HG03196 (cell line): ENCODE data around the gene TWSG1.
"Not testable (repeated sequence)": the region's sequence is repeated elsewhere in the genome, so short reads cannot be mapped to it uniquely, and the experiment has no call there.

Experiments
- ATAC-seq: cut with Tn5 transposase; IDR thresholded peaks from one replicate; pipeline ENCODE4 v1.9.1; 2021; ENCODE audit not compliant: unreplicated experiment

The TWSG1 gene

DNA sequence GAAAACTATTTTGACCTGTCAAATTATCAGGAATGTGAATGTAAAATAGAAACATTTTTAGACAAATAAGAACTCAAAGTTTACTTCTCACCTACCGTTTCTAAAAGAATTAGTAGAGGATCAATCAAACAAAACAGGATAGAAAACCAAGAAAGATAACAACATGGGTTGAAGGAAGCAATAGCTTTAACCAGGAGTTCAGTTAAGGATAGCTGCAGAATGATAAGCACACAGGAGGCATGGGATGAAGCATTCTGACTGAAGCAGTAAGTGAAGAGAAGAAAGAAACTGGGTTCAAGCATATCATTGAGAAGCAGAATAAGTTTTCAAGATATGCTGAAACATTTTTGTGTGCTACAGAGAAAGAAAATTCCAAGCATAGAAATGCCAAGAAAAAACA lies 52.3 kb downstream of the TWSG1 start:
- no peak for ATAC-seq

DNA sequence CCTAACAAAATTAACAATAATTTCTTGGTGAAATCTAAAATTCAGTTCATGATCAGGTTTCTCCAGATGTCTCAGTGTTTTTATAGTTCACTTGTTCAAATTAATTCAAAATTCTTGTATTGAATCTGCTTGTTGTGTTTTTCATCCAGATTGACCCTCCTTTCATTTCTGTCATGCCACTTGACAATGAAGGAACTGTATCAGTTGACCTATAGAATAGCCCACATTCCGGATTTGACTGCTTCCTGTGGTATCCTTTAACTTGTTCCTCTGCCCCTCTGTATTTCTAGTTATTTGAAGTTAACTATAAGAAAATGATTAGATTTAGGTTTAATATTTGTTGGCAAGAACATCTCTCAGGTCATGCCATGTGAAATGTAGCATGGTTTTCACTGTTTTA lies 53.3 kb downstream of the TWSG1 start:
- no peak for ATAC-seq

DNA sequence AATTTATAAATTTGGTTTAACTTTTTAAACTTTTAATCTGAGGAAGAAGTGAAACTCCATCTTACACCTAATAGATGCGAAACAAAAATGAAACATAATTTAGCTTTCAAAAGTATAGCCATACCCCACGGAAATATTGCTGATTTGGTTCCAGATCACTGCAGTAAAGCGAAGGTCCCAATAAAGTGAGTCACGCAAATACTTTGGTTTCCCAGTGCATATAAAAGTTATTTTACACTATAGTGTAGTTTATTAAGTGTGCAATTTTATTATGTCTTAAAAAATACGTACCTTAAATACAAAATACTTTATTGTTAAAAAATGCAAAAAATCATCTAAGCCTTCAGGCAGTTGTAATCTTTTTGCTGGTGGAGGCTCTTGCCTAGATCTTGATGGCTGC lies 55.1 kb downstream of the TWSG1 start:
- ATAC-seq = no peak

DNA sequence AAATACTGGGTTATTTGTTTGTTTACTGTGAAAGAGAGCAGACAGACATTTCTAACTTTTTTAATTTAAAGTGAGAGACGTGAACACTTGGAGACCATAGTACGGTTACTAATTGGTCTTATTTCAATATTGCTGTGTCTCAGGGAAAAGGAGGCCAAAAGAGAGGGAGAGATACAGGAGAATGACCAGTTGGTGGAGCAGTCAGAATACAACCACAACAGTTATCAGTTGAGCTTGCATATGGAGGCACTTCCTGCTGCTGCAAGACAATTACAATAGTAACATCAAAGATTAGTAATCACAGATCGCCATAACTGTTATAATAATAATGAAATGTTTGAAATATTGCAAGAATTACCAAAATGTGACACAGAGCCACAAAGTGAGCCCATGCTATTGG lies 58.2 kb downstream of the TWSG1 start:
- ATAC-seq = no peak

DNA sequence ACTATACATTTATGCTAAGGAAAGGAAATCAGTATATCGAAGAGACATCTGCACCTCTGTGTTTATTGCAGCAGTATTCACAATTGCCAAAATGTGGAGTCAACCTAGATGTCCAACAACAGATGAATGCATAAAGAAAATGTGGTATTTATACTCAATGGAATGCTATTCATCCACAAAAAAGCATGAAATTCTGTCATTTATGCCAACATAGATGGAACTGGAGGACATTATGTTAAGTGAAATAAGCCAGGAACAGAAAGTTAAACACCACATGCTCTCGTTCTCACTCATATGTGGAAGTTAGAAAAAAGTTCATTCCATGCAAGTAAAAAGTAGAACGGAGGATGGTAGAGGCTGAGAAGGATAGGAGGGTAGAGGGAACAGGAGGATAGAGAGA lies 59.5 kb downstream of the TWSG1 start:
- ATAC-seq = no peak

DNA sequence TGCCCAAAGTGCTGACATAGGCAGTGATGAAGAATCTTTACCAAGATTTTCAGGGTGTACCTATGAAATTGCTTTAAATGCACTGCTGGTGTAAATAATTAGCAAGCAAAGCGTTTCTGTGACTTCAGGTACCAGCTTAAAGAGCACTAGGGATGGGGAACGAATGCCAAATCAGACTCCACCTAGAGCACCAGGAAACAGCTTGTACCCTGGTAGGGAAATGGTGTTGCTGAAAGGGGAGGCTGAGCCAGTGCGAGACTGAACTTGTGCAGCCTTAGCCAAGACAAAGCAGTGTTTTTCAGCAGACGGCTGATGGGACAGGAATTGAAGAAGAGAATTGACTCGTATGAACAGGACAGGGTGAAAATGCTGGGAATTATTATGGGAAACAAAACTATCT lies 65.6 kb downstream of the TWSG1 start:
- no peak for ATAC-seq

DNA sequence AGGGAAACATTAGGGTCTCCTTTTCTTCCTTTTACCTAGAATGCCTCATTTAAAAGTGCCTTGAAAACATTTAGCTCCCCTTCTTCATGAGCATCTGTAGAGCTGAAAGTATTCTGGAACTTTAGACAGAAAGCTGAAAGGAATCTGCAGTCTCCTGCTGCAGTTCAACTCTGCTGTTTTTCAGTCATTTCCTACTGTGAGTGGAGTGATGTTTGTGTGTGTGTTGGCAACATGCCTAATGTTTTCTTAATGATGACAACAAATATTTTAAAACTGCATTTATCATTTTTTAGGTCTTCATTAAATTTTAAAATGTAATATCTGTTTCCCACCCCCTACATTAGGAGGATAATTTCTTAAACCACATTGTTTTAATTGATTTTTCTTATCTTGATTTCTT lies 66.6 kb downstream of the TWSG1 start:
- ATAC-seq = no peak

DNA sequence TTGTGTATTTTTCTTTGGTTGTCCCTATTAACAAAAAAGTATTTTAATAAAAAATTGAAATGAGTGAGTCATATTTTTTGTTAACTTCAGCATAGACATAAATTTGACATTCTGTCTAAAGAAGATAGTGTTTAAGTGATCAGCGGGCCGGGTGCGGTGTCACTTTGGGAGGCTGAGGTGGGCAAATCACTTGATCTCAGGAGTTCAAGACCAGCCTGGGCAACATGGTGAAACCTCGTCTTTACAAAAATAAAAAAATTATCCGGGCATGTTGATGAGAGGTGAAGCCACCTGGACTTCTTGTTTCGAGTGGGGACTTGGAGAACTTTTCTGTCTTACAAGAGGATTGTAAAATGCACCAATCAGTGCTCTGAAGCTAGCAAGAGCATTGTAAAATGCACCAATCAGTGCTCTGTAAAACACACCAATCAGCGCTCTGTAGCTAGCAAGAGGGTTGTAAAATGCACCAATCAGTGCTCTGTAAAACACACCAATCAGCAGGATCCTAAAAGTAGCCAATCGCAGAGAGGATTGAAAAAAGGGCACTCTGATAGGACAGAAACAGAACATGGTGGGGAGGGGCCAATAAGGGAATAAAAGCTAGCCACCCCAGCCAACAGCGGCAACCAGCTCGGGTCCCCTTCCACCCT lies 67.9 kb downstream of the TWSG1 start:
- not testable (repeated sequence) for ATAC-seq

DNA sequence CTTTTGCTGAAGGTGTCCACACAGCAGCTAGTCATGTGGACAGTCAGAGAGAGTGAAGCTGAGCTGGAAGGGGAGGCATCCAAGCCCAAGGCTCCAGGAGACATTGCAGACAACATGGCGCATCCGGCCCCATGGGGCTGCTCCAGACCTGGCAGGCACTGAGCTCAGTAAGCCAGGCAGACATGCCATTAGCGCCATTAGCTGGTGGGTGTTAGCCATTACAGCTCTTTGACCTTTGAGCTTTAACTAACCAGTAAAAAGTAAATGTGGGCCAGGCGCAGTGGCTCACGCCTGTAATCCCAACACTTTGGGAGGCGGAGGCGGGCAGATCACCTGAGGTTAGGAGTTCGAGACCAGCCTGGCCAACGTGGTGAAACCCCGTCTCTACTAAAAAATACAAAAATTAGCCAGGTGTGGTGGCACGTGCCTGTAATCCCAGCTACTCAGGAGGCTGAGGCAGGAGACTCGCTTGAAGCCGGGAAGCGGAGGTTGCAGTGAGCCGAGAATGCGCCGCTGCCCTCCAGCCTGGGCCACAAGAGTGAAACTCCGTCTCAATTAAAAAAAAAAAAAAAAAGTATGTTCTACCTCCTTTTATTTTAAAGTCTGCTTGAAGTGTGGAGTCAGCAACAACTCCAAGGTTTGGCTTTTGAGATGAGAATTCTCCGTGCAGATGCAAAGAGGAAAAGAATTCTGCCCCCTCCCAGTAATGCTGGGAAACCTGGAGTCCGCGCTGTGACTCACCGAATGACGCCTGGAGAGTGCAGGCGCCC lies 69.4 kb downstream of the TWSG1 start:
- no peak for ATAC-seq

DNA sequence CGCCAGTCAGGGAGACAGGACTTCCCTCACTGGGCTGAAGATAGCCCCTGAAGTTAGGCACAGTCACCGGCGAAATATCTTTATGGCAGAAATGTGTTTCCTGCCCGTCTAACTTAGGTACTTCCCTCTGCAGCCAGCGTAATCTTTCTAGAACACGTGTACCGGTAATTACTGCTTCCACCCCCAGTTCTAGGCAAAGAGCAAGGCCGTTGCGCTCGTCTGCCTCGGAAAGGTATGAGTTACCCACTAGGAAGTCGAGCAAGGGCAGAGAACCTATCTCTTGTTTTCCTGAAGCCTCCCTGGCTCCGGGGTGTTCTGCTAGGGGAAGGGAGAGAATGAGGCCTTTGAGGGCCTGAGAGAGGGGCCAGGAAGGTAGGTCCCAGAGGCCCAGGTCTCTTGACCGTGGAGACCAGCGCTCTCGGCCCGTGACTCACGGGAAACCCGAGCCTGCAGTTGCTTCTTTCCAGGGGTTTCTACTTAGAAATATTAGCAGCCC lies 70.0 kb downstream of the TWSG1 start:
- no peak for ATAC-seq

DNA sequence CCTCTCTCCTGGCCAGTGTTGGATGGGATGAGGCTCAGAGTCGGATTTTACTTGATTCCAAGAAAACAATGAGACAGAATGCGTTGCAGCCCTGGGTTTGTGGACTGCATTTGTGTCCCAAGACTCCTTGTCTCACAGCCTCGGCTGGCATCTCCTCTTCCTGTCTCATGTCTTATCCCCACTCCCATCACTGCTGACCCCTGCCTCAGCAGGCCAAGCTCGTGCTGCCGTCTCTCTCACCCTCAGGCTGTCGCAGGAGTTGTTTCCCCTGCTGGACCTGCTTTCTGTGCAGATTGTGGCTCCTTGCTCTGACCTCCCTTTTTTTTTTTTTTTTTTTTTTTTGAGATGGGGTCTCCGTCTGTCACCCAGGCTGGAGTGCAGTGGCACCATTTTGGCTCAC lies 70.6 kb downstream of the TWSG1 start:
- ATAC-seq = no peak

DNA sequence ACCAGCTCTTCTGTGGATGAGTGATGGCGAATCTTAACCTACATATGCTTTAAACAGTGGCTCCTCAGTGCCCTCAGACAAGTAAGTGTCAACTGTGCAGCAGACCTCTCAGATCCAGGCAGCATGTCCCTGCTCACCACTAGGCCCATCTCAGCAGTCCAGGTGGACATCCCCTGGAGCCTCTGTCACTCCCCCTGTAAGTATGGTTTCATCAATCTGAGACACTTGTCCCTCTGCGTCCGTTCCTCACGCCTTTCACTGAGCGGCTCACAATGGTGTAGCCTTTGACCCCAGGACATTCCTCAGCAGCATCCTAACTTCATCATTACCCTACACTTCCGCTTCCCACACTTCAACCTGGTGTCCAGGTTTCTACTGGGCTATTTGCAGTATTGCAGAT lies 71.4 kb downstream of the TWSG1 start:
- ATAC-seq = no peak

DNA sequence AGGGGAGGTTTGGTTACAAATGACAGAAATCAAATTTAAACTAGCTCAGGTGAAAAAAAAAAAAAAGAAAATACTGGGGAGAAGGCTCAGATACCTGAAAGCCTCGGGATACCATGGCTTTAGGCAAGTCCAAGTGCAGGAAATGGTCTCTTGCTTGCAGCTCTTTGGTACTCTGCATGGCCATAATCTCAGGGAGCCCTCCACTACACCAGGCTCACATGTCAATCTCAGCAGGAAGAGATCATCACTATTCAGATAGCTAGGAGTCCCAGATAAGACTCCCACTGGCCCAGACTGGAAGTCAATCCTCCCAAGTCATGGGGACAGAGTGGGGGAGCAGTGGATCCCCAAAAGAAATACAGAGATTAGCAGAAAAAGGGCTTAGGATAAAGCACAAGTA lies 75.9 kb downstream of the TWSG1 start:
- ATAC-seq = no peak

DNA sequence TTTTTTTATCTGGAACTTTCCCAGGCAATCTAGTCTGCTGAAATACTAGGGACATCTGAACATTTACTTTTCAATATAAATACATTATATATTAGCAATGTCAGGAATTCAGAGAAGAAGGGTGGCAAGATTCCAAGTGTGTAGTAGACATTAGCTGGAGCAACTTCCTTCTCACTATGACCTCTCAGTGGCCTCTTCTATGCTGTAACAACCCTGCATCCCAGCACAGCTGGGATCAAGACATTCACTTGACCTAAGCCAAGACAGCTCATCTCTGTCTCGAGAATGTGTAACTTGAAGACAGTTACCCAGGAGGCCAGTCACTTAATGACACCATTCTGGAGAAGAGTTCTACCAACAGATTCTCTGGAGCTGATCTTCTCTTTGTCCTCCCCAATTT lies 79.0 kb downstream of the TWSG1 start:
- ATAC-seq = no peak

DNA sequence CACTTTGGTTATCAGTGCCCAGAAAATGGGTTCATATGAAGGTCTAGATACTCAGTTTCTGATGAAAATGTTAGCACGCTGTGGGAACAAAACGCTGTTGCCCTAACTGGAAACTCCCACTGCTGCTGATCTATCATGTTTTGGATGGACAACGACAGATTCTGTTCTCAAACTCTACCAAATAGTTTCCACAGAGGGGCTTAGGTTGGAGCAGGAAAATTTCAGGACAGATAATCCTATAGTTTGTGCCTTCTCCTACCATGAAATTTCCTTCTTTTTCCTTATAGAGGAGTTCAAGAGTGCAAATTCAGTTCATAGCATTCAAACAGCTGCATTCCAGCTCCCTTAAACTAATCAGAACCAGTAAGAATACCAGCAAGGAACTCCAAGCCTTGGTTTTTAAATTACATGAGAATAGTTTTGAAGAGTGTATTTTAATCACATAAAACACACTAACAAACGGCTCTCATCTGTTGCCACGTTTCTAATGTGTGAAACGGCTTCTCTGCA lies 82.0 kb downstream of the TWSG1 start:
- ATAC-seq = no peak

DNA sequence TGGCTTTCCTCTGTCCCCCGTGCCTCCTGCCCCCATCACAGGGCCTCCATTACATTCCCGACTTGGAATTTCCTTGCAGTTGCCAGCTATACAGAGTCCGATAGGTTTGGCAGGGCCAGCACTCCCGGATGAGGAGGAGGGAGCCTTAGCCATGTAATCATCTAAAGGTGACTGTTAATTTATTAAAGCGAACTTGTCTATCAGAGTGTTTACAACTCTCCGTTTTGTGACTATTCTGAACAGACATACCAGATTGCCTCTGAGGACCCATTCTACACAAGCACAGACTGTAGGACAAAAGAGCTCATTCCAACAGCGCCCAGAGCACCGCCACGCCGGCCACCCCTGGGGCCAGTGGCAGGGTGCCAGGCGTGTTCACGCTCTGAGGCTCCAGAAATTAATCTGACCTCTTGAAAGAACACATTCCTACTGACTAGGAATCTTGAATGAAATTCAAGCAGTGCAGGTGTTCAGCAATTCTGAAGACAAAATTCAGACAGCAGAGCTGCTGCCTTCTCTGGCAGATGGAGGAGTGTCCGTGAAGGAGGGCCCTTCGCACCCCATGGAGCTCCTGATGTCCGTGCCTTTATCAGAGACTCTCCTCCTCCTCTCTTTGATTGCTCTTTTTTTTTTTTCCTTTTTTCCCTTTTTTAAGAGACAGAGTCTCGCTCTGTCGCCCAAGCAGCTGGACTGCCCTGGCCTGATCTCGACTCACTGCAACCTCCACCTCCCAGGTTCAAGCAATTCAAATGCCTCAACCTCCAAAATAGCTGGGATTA lies 82.7 kb downstream of the TWSG1 start:
- no peak for ATAC-seq

DNA sequence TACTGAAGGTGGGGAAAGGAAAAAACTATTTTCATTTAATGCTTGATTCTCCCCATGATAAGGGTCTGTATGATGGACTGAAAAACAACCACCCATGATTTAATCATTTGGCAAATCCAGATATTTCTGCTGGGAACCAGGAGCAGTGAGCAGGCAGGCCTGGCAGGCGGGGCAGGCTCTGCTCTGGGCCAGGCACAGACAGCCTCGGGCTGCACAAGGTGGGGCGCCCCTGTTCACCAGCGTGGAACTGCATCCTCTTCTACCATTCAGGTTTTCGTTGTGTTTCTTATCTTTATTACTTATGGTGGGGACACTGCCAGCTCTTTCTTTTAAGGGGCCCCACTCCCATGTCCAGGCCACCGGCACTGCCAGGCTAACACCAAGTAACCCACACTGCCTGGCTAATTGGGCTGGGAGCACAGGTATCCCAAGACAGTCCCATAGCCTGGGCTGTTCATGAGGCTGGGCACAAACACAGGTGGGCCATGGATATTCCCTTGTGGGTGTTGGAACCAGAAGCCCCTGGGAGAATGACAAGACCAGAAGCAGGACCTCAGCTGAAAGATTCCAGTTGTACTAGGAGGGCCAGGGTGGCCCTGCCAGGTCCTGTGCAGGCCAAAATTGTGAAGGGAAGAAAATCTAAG lies 83.6 kb downstream of the TWSG1 start:
- ATAC-seq = no peak

DNA sequence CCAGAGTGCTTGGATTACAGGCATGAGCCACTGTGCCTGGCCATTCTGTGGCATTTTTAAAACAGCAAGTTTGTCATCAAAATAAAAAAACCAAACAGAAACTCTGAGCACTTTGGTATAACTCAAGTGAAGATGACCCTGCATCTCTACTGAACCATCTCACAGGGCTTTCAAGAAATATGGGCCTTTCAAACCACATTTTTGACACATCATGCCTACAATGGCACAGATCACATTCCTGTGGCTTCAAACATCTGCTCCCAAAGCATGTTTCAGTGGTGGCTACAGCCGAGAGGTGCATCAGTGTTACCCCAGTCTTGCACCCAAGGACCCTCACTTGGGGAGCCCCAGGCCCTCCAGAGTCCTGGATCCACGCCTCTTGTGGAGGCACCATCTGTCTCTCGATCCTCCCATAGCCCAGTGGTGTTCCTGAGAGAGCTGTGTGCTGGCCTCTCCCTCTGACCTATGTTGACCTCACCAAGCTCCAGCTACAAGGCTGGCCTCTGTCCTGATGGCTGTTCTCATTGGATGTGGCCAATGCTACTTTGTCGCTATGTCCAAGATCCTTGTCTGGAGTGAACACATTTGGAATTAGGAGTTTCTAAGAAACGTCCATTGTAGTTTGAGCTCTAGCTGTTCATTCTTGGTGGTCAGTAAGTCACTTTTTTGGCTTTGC lies 85.5 kb downstream of the TWSG1 start:
- no peak for ATAC-seq

DNA sequence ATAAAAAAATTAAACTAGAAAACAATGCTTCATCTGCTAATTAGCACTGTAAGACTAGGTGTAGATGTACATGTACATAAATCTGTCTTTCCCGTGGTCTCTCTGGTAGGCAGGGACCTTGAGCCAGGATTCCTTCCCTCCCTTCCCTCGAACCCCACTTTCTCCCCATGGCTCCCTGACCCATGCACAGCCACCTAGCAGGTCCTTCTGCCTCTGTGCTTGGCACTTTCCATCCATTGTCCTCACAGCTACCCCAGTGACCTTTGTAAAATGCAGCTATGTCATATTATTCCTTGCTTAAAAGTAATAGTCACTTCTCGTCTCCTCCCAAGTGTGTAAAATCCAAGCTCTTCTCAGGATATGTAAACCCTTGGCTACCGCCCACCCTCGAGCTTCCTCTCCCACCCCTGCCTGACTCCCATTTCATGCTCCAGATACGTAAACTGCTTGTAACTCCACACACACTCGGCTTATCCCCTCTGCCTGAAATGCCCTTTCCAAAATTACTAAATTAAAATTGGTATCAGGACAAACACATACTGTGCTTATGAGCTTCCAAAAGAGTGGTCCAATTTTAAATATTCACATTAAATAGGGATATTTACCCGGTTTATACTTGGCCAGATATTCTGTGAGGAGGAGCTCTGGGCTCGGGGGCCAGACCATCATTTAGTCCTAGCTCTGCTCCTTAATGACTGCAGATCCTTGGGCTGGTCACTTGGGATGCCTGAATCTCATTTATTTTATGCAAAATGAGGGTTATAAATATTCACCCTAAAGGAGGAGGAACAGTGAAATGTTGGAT lies 86.7 kb downstream of the TWSG1 start:
- no peak for ATAC-seq

DNA sequence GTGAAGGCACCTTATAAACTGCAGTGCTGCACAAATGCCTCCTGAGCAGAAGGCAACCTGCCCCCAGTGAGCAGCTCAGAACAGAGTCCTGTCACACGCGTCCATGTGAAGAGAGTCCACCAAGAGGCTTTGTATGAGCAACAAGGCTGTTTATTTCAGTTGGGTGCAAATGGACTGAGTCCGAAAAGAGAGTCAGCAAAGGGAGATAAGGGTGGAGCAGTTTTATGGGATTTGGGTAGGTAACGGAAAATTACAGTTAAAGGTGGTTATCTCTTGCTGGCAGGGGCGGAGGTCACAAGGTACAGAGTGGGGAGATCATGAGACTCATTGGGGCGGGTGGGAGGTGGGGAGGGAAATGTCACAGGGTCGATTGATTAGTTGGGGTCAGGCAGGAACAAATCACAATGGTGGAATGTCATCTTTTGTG lies 87.3 kb downstream of the TWSG1 start:
- no peak for ATAC-seq
